BLaER1 treated with 17β-estradiol and CSF1 and Interleukin-3, amounts not matched to agents 10 nM and 100 nM (cell line): Measurements from ENCODE around the gene GATAD2B.

Source experiments
- H3K27ac ChIP-seq, 11 experiments: shearing (Covaris generic); formaldehyde crosslinking; 2 replicates each; pipeline ENCODE4 v1.8.1; 2022
- H3K27me3 ChIP-seq, 11 experiments: shearing (Covaris generic); formaldehyde crosslinking; 2 replicates each; pipeline ENCODE4 v1.8.1; 2022
- H3K36me3 ChIP-seq, 11 experiments: shearing (Covaris generic); formaldehyde crosslinking; 2 replicates each; pipeline ENCODE4 v1.8.1; 2022
- H3K4me1 ChIP-seq, 10 experiments: shearing (Covaris generic); formaldehyde crosslinking; 2 replicates each; pipeline ENCODE4 v1.8.1; 2022
- H3K4me2 ChIP-seq, 11 experiments: shearing (Covaris generic); formaldehyde crosslinking; 2 replicates each; pipeline ENCODE4 v1.8.1; 2022
- H3K4me3 ChIP-seq, 10 experiments: shearing (Covaris generic); formaldehyde crosslinking; 2 replicates each; pipeline ENCODE4 v1.8.1; 2022
- H3K9ac ChIP-seq, 11 experiments: shearing (Covaris generic); formaldehyde crosslinking; 2 replicates each; pipeline ENCODE4 v1.8.1; 2022
- H3K9me3 ChIP-seq, 11 experiments: shearing (Covaris generic); formaldehyde crosslinking; replicated peaks in 1 of 11; 2 replicates each; pipeline ENCODE4 v1.8.1; 2022
- H4K20me1 ChIP-seq, 11 experiments: shearing (Covaris generic); formaldehyde crosslinking; 2 replicates each; pipeline ENCODE4 v1.8.1; 2022
- Cebpa-rat ChIP-seq, 11 experiments: shearing (Covaris generic); IDR thresholded peaks; 2 replicates each; pipeline ENCODE4 v1.8.1; 2022

The GATAD2B gene

GRCh38 chr1:153963030-153963849 is 40.5 kb upstream of the GATAD2B start, which contains the start of gene SLC39A1:
SLC39A1 (minus strand) TSS chr1:153963537; CDS start chr1:153962715, 822 bp downstream.
- Histone ChIP-seq H3K9ac (peak within 1 kb of the TSS; percentile 81 to 96 (median 87)), H3K27me3 (no peaks in the 10 kb centered on the region), H4K20me1 (peaks cover 0 to 17% (median 0%) of the 10 kb centered on the region in 11 experiments; a peak in 3 of 22 replicates), H3K4me3 (peak within 1 kb of the TSS; percentile 64 to 85 (median 71)), H3K9me3 (no peaks in the 10 kb centered on the region), H3K4me2 (peak within 1 kb of the TSS; percentile 90 to 100 (median 99)), H3K36me3 (peaks cover 13 to 26% (median 17%) of the 10 kb centered on the region in 11 experiments; a peak in 21 of 22 replicates), H3K27ac (peak within 1 kb of the TSS; percentile 72 to 93 (median 91)), H3K4me1 (peaks cover 63 to 80% (median 72%) of the 10 kb centered on the region in 10 experiments)
- no peak for TF ChIP-seq Cebpa-rat (IDR thresholded peaks at IDR 0.05)

- Histone ChIP-seq H4K20me1 (peaks cover 2 to 20% (median 5%) of the 10 kb centered on the region in 11 experiments; a peak in 14 of 22 replicates), H3K9ac (peak overlapping the region; percentile 81 to 96 (median 87)), H3K4me1 (peaks cover 59 to 76% (median 72%) of the 10 kb centered on the region in 10 experiments), H3K27me3 (no peaks in the 10 kb centered on the region), H3K4me2 (peak overlapping the region; percentile 90 to 100 (median 99)), H3K9me3 (no peaks in the 10 kb centered on the region), H3K27ac (peak overlapping the region; percentile 72 to 93 (median 91)), H3K4me3 (peak overlapping the region; percentile 64 to 85 (median 71)), H3K36me3 (peaks cover 13 to 26% (median 17%) of the 10 kb centered on the region in 11 experiments; a peak in 21 of 22 replicates)
- TF ChIP-seq Cebpa-rat (IDR thresholded peaks at IDR 0.05), result no peak
Measured at GRCh38 chr1:153962088-153963029, 39.6 kb upstream of the GATAD2B start.

DNA sequence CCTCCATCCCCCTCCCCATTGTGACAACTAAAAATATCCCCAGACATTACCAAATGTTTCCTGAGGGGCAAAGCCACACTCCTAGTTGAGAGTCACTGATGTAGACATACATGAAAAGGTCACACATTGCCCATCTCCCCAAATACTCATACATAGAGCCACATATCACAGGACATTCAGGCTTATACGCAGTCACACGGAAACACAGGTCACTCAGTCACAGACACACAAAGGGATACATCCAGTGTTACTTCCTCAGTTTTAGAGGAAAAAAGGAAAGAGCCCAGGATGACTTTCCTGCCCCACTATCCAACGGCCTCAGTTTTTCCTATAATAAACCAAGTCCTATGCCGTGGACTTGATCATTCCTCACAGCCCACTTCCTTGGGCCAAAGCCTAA is 38.6 kb upstream of the GATAD2B start:
- Histone ChIP-seq H3K27ac (peak overlapping the region; percentile 20 to 93 (median 91); a peak in 20 of 22 replicates), H3K4me3 (peak overlapping the region; percentile 64 to 85 (median 71)), H3K9ac (peak overlapping the region; percentile 81 to 96 (median 87)), H3K4me1 (peaks cover 67 to 83% (median 81%) of the 10 kb centered on the region in 10 experiments), H4K20me1 (peaks cover 11 to 30% (median 14%) of the 10 kb centered on the region in 11 experiments; a peak in 21 of 22 replicates), H3K36me3 (peaks cover 13 to 26% (median 17%) of the 10 kb centered on the region in 11 experiments; a peak in 21 of 22 replicates), H3K27me3 (no peaks in the 10 kb centered on the region), H3K9me3 (no peaks in the 10 kb centered on the region), H3K4me2 (peak overlapping the region; percentile 90 to 100 (median 99))
- TF ChIP-seq Cebpa-rat (IDR thresholded peaks at IDR 0.05), result no peak

DNA sequence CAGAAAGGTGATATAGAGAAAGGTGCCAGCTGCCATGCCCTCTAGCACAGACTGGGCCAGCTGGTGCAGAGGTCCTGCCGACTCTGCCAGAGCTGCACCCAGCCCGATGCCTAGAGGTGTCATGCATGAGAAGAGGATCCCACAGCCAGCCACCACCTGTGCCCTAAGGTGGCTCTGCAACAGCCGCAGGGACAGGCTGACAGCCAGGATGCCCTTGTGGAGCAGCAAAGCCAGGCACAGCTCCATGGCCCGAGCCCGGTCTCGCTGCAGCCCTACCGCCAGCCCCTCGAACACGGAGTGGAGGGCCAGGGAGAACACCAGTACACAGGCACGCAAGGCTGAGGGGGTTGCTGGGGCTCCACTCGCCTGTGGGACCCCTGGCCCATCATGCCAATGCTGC is 37.4 kb upstream of the GATAD2B start:
- H3K27me3 ChIP-seq, result no peaks in the 10 kb centered on the region
- H3K4me2 ChIP-seq, result peak overlapping the region; percentile 90 to 100 (median 99)
- peak overlapping the region; percentile 9 to 93 (median 91); a peak in 18 of 22 replicates for H3K27ac ChIP-seq
- H3K9ac ChIP-seq, result peak overlapping the region; percentile 45 to 97 (median 92); a peak in 18 of 22 replicates
- peak overlapping the region in 6 of 10 experiments; percentile 13 to 96 (median 78); a peak in 8 of 20 replicates for H3K4me3 ChIP-seq
- H3K4me1 ChIP-seq, result peaks cover 68 to 83% (median 81%) of the 10 kb centered on the region in 10 experiments
- H3K9me3 ChIP-seq, result no peaks in the 10 kb centered on the region
- peaks cover 23 to 42% (median 26%) of the 10 kb centered on the region in 11 experiments for H4K20me1 ChIP-seq
- peaks cover 13 to 26% (median 17%) of the 10 kb centered on the region in 11 experiments; a peak in 21 of 22 replicates for H3K36me3 ChIP-seq
- TF ChIP-seq Cebpa-rat (IDR thresholded peaks at IDR 0.05), result no peak

- no peak for TF ChIP-seq Cebpa-rat (IDR thresholded peaks at IDR 0.05)
- Histone ChIP-seq H3K9ac (peak overlapping the region; percentile 12 to 97 (median 93); a peak in 18 of 22 replicates), H3K27ac (peak overlapping the region; percentile 9 to 93 (median 91); a peak in 21 of 22 replicates), H3K9me3 (no peaks in the 10 kb centered on the region), H3K36me3 (peaks cover 19 to 33% (median 23%) of the 10 kb centered on the region in 11 experiments), H3K4me2 (peak overlapping the region; percentile 90 to 100 (median 99)), H3K27me3 (no peaks in the 10 kb centered on the region), H4K20me1 (peaks cover 31 to 49% (median 34%) of the 10 kb centered on the region in 11 experiments), H3K4me1 (peaks cover 68 to 83% (median 80%) of the 10 kb centered on the region in 10 experiments), H3K4me3 (peak overlapping the region in 6 of 10 experiments; percentile 13 to 99 (median 84); a peak in 8 of 20 replicates)
Measured at GRCh38 chr1:153959454-153959853, 36.7 kb upstream of the GATAD2B start.

- TF ChIP-seq Cebpa-rat (IDR thresholded peaks at IDR 0.05), result no peak
- Histone ChIP-seq H3K4me1 (peaks cover 69 to 81% (median 77%) of the 10 kb centered on the region in 10 experiments), H3K36me3 (peaks cover 25 to 39% (median 28%) of the 10 kb centered on the region in 11 experiments), H4K20me1 (peaks cover 36 to 55% (median 39%) of the 10 kb centered on the region in 11 experiments), H3K27ac (peak overlapping the region; percentile 9 to 93 (median 91); a peak in 21 of 22 replicates), H3K27me3 (no peaks in the 10 kb centered on the region), H3K9me3 (no peaks in the 10 kb centered on the region), H3K4me3 (peak overlapping the region; percentile 81 to 99 (median 96); a peak in 16 of 20 replicates), H3K4me2 (peak overlapping the region; percentile 90 to 100 (median 99)), H3K9ac (peak overlapping the region; percentile 67 to 97 (median 95); a peak in 19 of 22 replicates)
Measured at GRCh38 chr1:153958961-153959260, 36.1 kb upstream of the GATAD2B start.

DNA sequence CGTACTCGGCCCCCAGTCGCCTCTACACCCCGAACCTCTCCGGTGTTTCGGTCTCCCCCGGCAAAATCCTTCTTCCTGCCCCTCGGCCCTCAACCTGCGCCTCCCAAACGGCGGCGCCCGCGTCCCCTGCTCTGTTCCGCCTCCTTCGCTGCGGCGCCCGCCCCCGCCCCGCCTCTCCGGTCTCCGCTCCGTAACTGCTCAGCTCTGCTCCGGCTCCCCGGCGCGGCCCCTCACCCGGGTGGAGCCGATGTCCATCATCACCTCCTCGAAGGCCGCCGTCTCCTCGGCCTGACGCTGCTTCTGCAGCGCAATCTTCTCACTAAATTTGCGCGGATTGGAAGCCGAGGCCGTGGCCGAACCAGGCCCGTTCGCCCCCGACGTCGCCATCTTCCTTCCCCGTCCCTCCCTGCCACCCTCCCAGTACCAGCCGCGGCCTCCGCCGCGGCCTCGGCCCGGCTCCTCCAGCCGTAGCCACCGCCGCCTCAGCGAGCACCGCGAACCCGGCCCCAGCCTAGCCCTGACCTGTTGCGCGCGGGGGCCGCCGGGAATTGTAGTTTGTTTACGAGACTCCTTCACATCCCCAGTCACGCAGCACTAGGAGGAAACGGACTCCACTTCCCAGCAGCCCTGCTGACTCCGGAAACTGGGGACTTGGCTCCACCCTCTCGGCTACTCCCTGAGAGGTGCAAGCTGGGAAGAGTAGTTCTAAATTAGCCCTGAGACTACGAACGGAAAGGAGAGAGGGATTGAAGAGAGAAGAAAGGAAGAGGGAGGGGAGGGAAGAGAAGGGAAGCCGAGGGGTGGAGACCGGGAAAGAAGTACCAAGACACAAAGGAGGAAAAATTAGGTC is 35.6 kb upstream of the GATAD2B start, which contains the start of gene CRTC2:
Gene CRTC2 (minus strand): TSS at position 502 of the 850 bp plus-strand sequence. CDS start 115 bp downstream, at position 387.
- H3K4me1 ChIP-seq, result peaks cover 69 to 83% (median 76%) of the 10 kb centered on the region in 10 experiments
- H3K9ac ChIP-seq, result peak within 1 kb of the TSS; percentile 86 to 97 (median 95)
- TF ChIP-seq Cebpa-rat (IDR thresholded peaks at IDR 0.05), result no peak
- H3K4me3 ChIP-seq, result peak within 1 kb of the TSS; percentile 81 to 99 (median 96)
- no peaks in the 10 kb centered on the region for H3K27me3 ChIP-seq
- peak within 1 kb of the TSS; percentile 94 to 100 (median 99) for H3K4me2 ChIP-seq
- H3K9me3 ChIP-seq, result no peaks in the 10 kb centered on the region
- H3K27ac ChIP-seq, result peak within 1 kb of the TSS; percentile 69 to 94 (median 91)
- peaks cover 31 to 44% (median 34%) of the 10 kb centered on the region in 11 experiments for H3K36me3 ChIP-seq
- H4K20me1 ChIP-seq, result peaks cover 39 to 61% (median 45%) of the 10 kb centered on the region in 11 experiments
